Loucy (cell line): ENCODE measurements around the gene ATG13.

Experiments
- H2AFZ ChIP-seq: fragments of 200-600 bp; sonication (generic); 2 replicates; pipeline ENCODE4 v1.6.0; 2016; ENCODE audit warnings: antibody characterized with exemption, mild to moderate bottlenecking, low read length, moderate library complexity
- H3F3A ChIP-seq: fragments of 200-600 bp; 2 replicates; pipeline ENCODE4 v1.6.0; 2016; ENCODE audit warnings: antibody characterized with exemption, low read depth, mild to moderate bottlenecking
- H3K27me3 ChIP-seq: fragments of 200-600 bp; sonication (generic); 2 replicates; pipeline ENCODE4 v1.6.1; 2014; ENCODE audit warnings: low read length, mild to moderate bottlenecking; ENCODE audit not compliant: insufficient read depth, poor library complexity, severe bottlenecking
- H3K36me3 ChIP-seq: fragments of 200-600 bp; sonication (generic); 2 replicates; pipeline ENCODE4 v1.6.1; 2016; ENCODE audit warnings: low read length; ENCODE audit not compliant: insufficient read depth
- H3K4me1 ChIP-seq: fragments of 200-600 bp; sonication (generic); 2 replicates; pipeline ENCODE4 v1.5.1; 2014; ENCODE audit warnings: low read length, mild to moderate bottlenecking; ENCODE audit not compliant: insufficient read depth, poor library complexity, severe bottlenecking
- H3K4me2 ChIP-seq: fragments of 200-600 bp; sonication (generic); 2 replicates; pipeline ENCODE4 v1.6.0; 2014; ENCODE audit warnings: antibody characterized with exemption, low read length, low read depth, mild to moderate bottlenecking; ENCODE audit not compliant: poor library complexity, severe bottlenecking
- H3K4me3 ChIP-seq: fragments of 200-600 bp; sonication (generic); 2 replicates; pipeline ENCODE4 v1.5.1; 2014; ENCODE audit warnings: low read length, mild to moderate bottlenecking, mixed read lengths; ENCODE audit not compliant: poor library complexity, severe bottlenecking
- H3K79me2 ChIP-seq: fragments of 200-600 bp; sonication (generic); 2 replicates; pipeline ENCODE4 v1.6.1; 2014; ENCODE audit warnings: low read length; ENCODE audit not compliant: insufficient read depth
- H3K9ac ChIP-seq: fragments of 200-600 bp; sonication (generic); 2 replicates; pipeline ENCODE4 v1.6.0; 2014; ENCODE audit warnings: mild to moderate bottlenecking, low read depth, low read length, moderate library complexity; ENCODE audit not compliant: poor library complexity, severe bottlenecking
- H3K9me2 ChIP-seq: fragments of 200-600 bp; sonication (generic); replicated peaks from 2 replicates; pipeline ENCODE4 v1.6.1; 2016; ENCODE audit warnings: low read depth, low read length, mixed read lengths
- H3K9me3 ChIP-seq: fragments of 200-600 bp; sonication (generic); 2 replicates; pipeline ENCODE4 v1.6.1; 2014; ENCODE audit warnings: mild to moderate bottlenecking, antibody characterized with exemption, low read length, low read depth; ENCODE audit not compliant: insufficient read depth
- H4K20me1 ChIP-seq: fragments of 200-600 bp; sonication (generic); 2 replicates; pipeline ENCODE4 v1.6.0; 2014; ENCODE audit warnings: antibody characterized with exemption, low read length, mild to moderate bottlenecking; ENCODE audit not compliant: insufficient read depth, poor library complexity, severe bottlenecking
- EZH2phosphoT487 ChIP-seq: fragments of 200-600 bp; IDR thresholded peaks from 2 replicates; pipeline ENCODE4 v1.6.1; 2018; ENCODE audit warnings: antibody characterized with exemption, mild to moderate bottlenecking, moderate library complexity, borderline replicate concordance
- TF ChIP-seq, protein P1 (sequence below): fragments of 200-600 bp; sonication (generic); conservative IDR thresholded peaks from 2 replicates; pipeline ENCODE4 v1.5.1; 2014; ENCODE audit warnings: mild to moderate bottlenecking, antibody characterized with exemption, low read length

ATG13 gene

DNA sequence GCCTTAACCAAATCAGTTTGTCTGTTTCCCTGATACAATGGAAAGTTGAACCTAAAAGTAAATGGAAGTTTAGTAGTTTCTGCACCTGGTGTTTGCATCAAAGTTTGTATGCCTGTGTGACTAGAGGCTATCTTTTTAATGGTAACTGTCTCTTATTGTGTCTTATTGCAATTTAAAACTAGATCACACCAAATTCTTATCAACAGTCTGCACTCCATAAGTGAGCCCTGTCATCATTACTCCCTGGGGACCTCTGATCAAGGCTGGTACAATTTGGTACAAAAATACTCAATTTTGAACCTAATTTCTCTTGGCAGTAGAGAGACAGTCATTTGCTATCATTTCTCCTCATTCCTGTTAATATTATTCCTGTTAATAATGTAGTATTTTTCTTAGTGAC, 45.0 kb downstream of the ATG13 start:
- Histone ChIP-seq H3F3A (no peaks in the 10 kb centered on the region), H3K9me2 (no peaks in the 10 kb centered on the region), H3K27me3 (no peaks in the 10 kb centered on the region), H4K20me1 (no peaks in the 10 kb centered on the region), H3K4me3 (no peak overlapping the region), H3K9ac (no peak overlapping the region), H3K36me3 (peaks cover 62% of the 10 kb centered on the region; the same call in 1 of the 2 replicates), H3K79me2 (no peaks in the 10 kb centered on the region), H3K4me1 (peaks cover 14% of the 10 kb centered on the region), H3K4me2 (no peak overlapping the region), H2AFZ (no peak overlapping the region), H3K9me3 (no peaks in the 10 kb centered on the region)
- no peak for TF ChIP-seq EZH2phosphoT487
- TF ChIP-seq, protein P1, sequence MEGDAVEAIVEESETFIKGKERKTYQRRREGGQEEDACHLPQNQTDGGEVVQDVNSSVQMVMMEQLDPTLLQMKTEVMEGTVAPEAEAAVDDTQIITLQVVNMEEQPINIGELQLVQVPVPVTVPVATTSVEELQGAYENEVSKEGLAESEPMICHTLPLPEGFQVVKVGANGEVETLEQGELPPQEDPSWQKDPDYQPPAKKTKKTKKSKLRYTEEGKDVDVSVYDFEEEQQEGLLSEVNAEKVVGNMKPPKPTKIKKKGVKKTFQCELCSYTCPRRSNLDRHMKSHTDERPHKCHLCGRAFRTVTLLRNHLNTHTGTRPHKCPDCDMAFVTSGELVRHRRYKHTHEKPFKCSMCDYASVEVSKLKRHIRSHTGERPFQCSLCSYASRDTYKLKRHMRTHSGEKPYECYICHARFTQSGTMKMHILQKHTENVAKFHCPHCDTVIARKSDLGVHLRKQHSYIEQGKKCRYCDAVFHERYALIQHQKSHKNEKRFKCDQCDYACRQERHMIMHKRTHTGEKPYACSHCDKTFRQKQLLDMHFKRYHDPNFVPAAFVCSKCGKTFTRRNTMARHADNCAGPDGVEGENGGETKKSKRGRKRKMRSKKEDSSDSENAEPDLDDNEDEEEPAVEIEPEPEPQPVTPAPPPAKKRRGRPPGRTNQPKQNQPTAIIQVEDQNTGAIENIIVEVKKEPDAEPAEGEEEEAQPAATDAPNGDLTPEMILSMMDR, result no peak

DNA sequence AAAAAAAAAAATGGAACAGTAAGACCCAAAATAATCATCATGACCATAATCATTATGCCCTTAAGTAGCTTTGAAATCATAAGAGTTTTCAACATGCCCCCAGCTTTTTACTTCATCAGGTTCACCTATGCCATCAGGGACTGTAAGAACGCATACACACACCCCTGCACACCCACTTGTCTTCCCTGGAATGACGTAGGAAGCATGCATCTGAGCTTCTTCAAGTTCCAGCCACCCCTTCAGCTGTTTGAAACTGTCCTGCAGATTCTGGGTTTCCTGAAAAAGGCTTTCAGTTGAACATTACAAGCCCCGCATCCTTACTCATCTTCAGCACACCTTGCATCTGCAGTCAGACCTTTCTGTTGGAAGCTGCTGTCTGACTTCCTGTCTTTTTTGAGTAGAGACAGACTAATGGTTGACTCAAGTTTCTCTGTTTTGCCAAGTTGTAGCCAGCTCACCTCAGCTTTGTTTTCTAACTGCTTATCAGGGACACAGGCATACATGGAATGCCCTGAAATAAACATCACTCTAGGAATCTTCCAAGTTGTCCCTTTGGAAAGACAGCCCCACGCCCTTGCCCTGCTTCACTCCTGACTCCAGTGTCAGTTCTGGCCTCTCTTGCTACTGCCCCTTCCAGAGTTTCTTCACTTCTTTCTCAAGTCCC, 46.1 kb downstream of the ATG13 start:
- Histone ChIP-seq H3K27me3 (no peaks in the 10 kb centered on the region), H3K4me3 (no peak overlapping the region), H3K9ac (no peak overlapping the region), H2AFZ (no peak overlapping the region), H3K4me1 (peaks cover 20% of the 10 kb centered on the region), H3K9me2 (no peaks in the 10 kb centered on the region), H3F3A (no peaks in the 10 kb centered on the region), H3K36me3 (peaks cover 61% of the 10 kb centered on the region; the same call in 1 of the 2 replicates), H3K4me2 (no peak overlapping the region), H4K20me1 (no peaks in the 10 kb centered on the region), H3K9me3 (no peaks in the 10 kb centered on the region), H3K79me2 (no peaks in the 10 kb centered on the region)
- TF ChIP-seq, protein P1, result no peak
- no peak for TF ChIP-seq EZH2phosphoT487

DNA sequence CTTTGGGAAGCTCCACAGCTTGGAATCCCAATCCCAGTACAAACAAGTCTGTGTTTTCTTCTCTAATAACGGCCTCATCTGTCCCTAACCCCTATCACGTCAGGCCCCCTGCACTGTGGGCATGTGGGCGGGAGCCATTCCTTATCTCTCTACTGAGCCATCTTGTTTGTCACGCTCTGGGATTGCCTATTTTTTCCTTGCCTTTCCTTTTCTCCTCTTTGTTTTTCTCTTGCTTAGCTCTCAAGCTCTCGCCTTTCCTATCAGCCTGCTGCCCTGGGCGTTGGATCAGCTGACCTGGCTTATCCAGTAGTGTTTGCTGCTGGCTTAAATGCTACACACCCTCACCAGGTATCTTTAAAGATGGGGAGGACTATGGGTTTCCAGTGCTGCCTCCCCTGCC, 47.3 kb downstream of the ATG13 start:
- no peaks in the 10 kb centered on the region for H3F3A ChIP-seq
- no peak overlapping the region for H2AFZ ChIP-seq
- no peaks in the 10 kb centered on the region for H4K20me1 ChIP-seq
- H3K9ac ChIP-seq, result no peak overlapping the region
- peaks cover 23% of the 10 kb centered on the region for H3K4me1 ChIP-seq
- peaks cover 61% of the 10 kb centered on the region; the same call in 1 of the 2 replicates for H3K36me3 ChIP-seq
- H3K79me2 ChIP-seq, result no peaks in the 10 kb centered on the region
- H3K4me3 ChIP-seq, result no peak overlapping the region
- no peak overlapping the region for H3K4me2 ChIP-seq
- no peaks in the 10 kb centered on the region for H3K9me3 ChIP-seq
- H3K27me3 ChIP-seq, result no peaks in the 10 kb centered on the region
- TF ChIP-seq EZH2phosphoT487, result no peak
- TF ChIP-seq, protein P1, result no peak
- H3K9me2 ChIP-seq, result no peaks in the 10 kb centered on the region
